ENCODE measurements around the gene ADGRL1. TPM values are rescaled to one million over a fixed set of nuclear protein-coding genes. Genes with fewer than 3 reads are reported as not detected.
"Not testable (repeated sequence)": the region's sequence is repeated elsewhere in the genome, so short reads cannot be mapped to it uniquely, and the experiment has no call there.

ADGRL1 gene
- total RNA-seq, 2 experiments from 2014 or later: 2.6 to 8.2 TPM

DNA sequence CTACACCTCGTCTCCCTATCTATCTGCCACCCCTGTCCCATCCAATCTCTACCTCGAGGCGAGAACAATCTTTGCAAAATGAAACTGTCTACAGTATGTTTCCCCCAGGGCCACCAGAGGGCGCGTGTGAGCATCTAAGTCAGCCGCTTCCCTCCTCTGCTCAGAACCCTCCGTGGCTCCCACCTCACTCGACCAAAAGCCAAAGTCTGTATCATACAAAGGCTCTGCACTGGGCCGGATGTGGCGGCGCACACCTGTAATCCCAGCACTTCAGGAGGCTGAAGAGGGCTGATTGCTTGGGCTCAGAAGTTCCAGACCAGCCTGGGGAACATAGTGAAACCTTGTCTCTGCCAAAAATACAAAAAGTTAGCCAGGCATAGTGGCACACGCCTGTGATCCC lies 9.9 kb downstream of the ADGRL1 start:
- H3K27ac ChIP-seq (ENCODE audit: low read depth, low read length, poor library complexity, severe bottlenecking); H3K4me3 ChIP-seq (ENCODE audit: low read depth, low read length, poor library complexity, severe bottlenecking); H4K20me1 ChIP-seq (ENCODE audit: insufficient read depth, low read length); H3K9me2 ChIP-seq (ENCODE audit: insufficient read depth, low read length); CTCF ChIA-PET (ENCODE audit: unreplicated experiment); H3K9me3 ChIP-seq (ENCODE audit: low read length); BruUV-seq (replicated peaks); H3K4me1 ChIP-seq (ENCODE audit: insufficient read depth, low read length, poor library complexity, severe bottlenecking); H3K36me3 ChIP-seq (ENCODE audit: insufficient read depth, low read length); H3K79me2 ChIP-seq (ENCODE audit: insufficient read depth, low read depth, low read length); H2AFZ ChIP-seq (ENCODE audit: low read length); POLR2A ChIA-PET: not testable (repeated sequence)
- peak overlapping the region; percentile 65; the same call in 1 of the 2 replicates for H3K4me2 ChIP-seq (ENCODE audit: low read length)
- intact Hi-C loops (cut with micrococcal nuclease; ENCODE audit: unreplicated experiment): loop anchor here (1.0 kb wide), 1 partner anchor 152 kb away; no protein-coding TSS in a partner anchor
- TF ChIP-seq, protein P1, sequence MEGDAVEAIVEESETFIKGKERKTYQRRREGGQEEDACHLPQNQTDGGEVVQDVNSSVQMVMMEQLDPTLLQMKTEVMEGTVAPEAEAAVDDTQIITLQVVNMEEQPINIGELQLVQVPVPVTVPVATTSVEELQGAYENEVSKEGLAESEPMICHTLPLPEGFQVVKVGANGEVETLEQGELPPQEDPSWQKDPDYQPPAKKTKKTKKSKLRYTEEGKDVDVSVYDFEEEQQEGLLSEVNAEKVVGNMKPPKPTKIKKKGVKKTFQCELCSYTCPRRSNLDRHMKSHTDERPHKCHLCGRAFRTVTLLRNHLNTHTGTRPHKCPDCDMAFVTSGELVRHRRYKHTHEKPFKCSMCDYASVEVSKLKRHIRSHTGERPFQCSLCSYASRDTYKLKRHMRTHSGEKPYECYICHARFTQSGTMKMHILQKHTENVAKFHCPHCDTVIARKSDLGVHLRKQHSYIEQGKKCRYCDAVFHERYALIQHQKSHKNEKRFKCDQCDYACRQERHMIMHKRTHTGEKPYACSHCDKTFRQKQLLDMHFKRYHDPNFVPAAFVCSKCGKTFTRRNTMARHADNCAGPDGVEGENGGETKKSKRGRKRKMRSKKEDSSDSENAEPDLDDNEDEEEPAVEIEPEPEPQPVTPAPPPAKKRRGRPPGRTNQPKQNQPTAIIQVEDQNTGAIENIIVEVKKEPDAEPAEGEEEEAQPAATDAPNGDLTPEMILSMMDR (conservative IDR thresholded peaks at IDR 0.05; ENCODE audit: low read length): peak; percentile 80
- peak; percentile 79 for DNase-seq (ENCODE audit: low spot score)

DNA sequence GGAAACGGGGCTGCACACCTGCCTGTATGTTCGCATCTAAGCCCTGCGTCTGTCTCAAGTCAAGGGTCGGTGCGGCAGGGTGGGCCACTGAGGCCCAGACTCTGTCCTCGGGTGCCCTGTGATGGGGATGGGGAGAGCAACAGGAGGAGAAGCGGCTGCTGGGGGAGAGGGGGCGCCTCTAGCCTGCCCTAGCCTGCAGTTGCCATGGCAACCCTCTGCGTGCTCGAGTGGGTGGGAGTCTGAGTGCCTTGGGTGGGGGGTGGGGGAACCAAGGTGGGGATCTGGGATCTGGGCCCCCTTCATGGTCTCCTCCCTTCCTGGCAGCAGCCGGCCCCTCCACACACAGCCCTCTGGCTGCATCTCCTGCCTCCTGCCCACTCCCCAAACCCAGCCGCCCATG lies 10.8 kb downstream of the ADGRL1 start:
- DNase-seq (ENCODE audit: low spot score); H3K9me3 ChIP-seq (ENCODE audit: low read length); H3K4me3 ChIP-seq (ENCODE audit: low read depth, low read length, poor library complexity, severe bottlenecking); H3K79me2 ChIP-seq (ENCODE audit: insufficient read depth, low read depth, low read length); H2AFZ ChIP-seq (ENCODE audit: low read length); intact Hi-C loops (cut with micrococcal nuclease; ENCODE audit: unreplicated experiment); H3K27ac ChIP-seq (ENCODE audit: low read depth, low read length, poor library complexity, severe bottlenecking); H3K9me2 ChIP-seq (ENCODE audit: insufficient read depth, low read length); H3K4me1 ChIP-seq (ENCODE audit: insufficient read depth, low read length, poor library complexity, severe bottlenecking); H4K20me1 ChIP-seq (ENCODE audit: insufficient read depth, low read length); CTCF ChIA-PET (ENCODE audit: unreplicated experiment); BruUV-seq (replicated peaks); H3K4me2 ChIP-seq (ENCODE audit: low read length); H3K36me3 ChIP-seq (ENCODE audit: insufficient read depth, low read length); POLR2A ChIA-PET: not testable (repeated sequence)

DNA sequence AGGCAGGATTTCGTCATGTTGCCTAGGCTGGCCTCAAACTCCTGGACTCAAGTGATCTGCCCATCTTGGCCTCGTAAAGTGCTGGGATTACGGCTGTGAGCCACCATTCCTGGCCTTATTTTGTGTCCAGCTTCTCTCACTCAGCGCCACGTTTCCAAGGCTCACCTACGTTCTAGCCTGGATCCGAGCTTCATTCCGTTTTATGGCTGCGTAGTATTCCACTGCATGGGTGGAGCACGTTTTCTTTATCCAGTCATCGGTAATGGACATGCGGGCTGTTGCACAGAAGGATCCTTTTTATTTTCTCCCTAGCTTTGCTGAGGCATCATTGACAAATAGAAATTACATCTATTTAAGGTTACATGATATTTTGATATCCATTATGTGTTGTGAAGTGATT lies 16.6 kb downstream of the ADGRL1 start:
- no TSS peak for BruUV-seq (replicated peaks)
- Histone ChIP-seq H3K79me2 (ENCODE audit: insufficient read depth, low read depth, low read length) (no peaks in the 10 kb centered on the region), H3K36me3 (ENCODE audit: insufficient read depth, low read length) (no peaks in the 10 kb centered on the region), H3K4me3 (ENCODE audit: low read depth, low read length, poor library complexity, severe bottlenecking) (no peak overlapping the region), H2AFZ (ENCODE audit: low read length) (no peak overlapping the region), H3K4me1 (ENCODE audit: insufficient read depth, low read length, poor library complexity, severe bottlenecking) (no peaks in the 10 kb centered on the region), H3K4me2 (ENCODE audit: low read length) (no peak overlapping the region), H3K9me2 (ENCODE audit: insufficient read depth, low read length) (no peaks in the 10 kb centered on the region), H3K27ac (ENCODE audit: low read depth, low read length, poor library complexity, severe bottlenecking) (no peak overlapping the region), H4K20me1 (ENCODE audit: insufficient read depth, low read length) (no peaks in the 10 kb centered on the region), H3K9me3 (ENCODE audit: low read length) (no peaks in the 10 kb centered on the region)
- ChIA-PET CTCF (ENCODE audit: unreplicated experiment) (no interaction called here), POLR2A (interaction anchor here (0.6 kb wide), 1 partner anchor 196 kb away, joined by 3 read pairs; no protein-coding TSS in a partner anchor)
- no peak for TF ChIP-seq EZH2phosphoT487 (IDR thresholded peaks at IDR 0.05; ENCODE audit: borderline replicate concordance, low read depth, low read length)
- TF ChIP-seq, protein P1 (conservative IDR thresholded peaks at IDR 0.05; ENCODE audit: low read length): no peak
- intact Hi-C loops (cut with micrococcal nuclease; ENCODE audit: unreplicated experiment): no loop called here
- DNase-seq (ENCODE audit: low spot score): no peak

DNA sequence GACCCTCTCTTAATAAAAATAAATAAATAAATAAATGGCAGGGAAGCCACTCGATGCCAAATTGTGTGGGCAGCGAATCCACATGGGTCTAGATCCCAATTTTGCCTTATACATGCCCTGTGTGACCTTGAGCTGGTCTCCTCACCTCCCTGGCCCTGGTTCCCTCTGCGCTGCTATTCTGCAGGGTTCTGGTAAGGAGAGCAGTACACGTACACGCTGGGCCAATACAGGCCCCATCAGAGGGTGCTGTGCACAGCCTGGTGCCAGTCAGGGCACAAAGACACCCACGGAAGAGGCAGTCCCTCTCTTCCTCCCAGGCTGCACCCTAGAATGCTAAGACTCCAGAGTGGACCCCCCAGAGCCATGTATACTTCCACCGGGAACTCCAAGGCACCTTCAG lies 17.9 kb downstream of the ADGRL1 start:
- not testable (repeated sequence) for H3K9me3 ChIP-seq (ENCODE audit: low read length)

More for the DNA sequence above, 17.9 kb downstream of the ADGRL1 start:
- POLR2A ChIA-PET; H3K4me3 ChIP-seq (ENCODE audit: low read depth, low read length, poor library complexity, severe bottlenecking); H3K4me1 ChIP-seq (ENCODE audit: insufficient read depth, low read length, poor library complexity, severe bottlenecking); intact Hi-C loops (cut with micrococcal nuclease; ENCODE audit: unreplicated experiment); H3K27ac ChIP-seq (ENCODE audit: low read depth, low read length, poor library complexity, severe bottlenecking); DNase-seq (ENCODE audit: low spot score); H3K79me2 ChIP-seq (ENCODE audit: insufficient read depth, low read depth, low read length); BruUV-seq (replicated peaks); H3K9me2 ChIP-seq (ENCODE audit: insufficient read depth, low read length); H3K36me3 ChIP-seq (ENCODE audit: insufficient read depth, low read length); H2AFZ ChIP-seq (ENCODE audit: low read length); H4K20me1 ChIP-seq (ENCODE audit: insufficient read depth, low read length); H3K4me2 ChIP-seq (ENCODE audit: low read length); CTCF ChIA-PET (ENCODE audit: unreplicated experiment): not testable (repeated sequence)

Measured in OCI-LY7 (cell line).